DMS 273 (cell line): ENCODE data around the gene KCNJ4.
"Not testable (repeated sequence)": the region's sequence is repeated elsewhere in the genome, so short reads cannot be mapped to it uniquely, and the experiment has no call there.

Experiments
- DNase-seq: peaks from one replicate; lab custom pipeline; 2025; ENCODE audit not compliant: unreplicated experiment; lab: John Stamatoyannopoulos, UW

The KCNJ4 gene

GRCh38 chr22:38388506-38389427, 66.2 kb downstream of the KCNJ4 start:
- not testable (repeated sequence) for DNase-seq

DNA sequence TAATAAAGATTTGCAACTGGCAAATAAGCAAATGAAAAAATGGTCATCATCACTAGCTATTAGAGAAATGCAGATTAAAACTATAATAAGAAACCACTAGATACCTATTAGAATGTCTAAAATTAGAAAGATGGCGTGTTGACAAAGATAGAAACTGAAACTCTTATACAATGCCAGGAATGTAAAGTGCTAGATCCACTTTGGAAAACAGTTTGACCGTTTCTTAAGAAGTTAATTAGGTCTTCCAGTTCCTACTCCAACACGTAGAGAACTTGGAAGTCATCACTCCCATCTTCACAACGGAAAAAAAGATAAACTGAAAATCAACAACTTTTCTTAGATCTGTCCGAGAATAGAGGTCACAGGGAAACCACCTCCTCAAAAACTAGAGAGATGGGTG, 68.1 kb downstream of the KCNJ4 start:
- not testable (repeated sequence) for DNase-seq

DNA sequence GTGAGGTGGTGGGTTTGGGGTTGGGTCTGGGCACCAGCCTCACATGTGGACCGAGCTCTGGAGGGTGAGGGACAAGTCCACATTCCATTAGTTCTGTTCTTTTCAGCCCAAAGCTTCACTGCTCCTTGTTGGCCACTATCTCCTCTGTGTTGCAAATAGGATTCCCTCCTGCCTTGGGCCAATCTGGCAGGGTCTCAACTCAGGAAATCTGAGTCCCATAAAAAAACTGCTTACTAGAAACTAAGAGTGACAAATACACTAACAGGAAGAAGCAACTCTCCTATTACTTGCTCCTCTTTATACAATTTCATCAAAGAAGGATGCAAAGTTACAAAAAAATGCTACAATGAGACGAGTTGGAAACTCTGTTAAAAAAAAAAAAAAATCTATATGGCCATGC, 71.6 kb downstream of the KCNJ4 start:
- no peak for DNase-seq

- DNase-seq: not testable (repeated sequence)
Observed at GRCh38 chr22:38381371-38381770, 73.6 kb downstream of the KCNJ4 start.
